Measurements from ENCODE around the gene STXBP5. TPM values are rescaled to one million over a fixed set of nuclear protein-coding genes. Genes with fewer than 3 reads are reported as not detected.

The STXBP5 gene
- total RNA-seq, 3 donors from 2014 or later (not counting 1 experiment from before 2014, with no cell fraction given), result 22.9 to 43.9 (median 35.9) TPM

DNA sequence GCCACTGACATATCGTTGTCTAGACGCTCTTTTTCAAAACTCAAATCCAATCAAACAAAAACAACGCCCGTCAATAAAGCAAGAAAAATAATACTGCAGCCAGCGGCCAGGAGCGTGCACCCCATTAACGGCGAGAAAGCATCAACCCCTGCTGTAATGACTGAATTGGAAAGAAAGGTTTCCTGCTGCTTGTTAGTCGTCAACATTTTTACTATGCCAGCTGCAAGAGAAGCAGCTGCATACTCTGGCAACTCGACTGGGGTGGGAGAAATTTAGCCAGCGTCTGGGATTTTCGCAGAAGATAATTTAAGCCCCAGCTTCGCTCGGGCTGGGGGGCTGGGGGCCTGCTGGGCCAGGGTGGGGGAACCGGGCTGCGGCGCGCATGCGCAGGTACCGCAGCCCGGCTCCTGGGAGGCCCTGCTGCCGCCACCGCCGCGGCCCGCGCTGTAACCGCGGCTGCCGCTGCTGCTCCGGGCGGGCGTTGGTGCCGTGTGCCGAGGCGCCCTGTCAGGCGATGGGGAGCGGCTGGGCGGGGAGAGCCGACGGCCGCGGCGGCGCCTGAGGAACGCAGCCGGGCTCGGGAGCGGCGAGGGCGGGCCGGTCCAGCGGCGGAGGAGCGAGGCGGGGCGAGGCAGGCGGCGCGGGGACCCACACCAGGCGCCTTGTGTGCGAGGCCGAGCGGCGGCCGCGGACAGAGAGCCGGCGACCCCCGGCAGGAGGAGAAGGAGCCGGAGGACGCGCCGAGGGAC is 732 bp upstream of the STXBP5 start:
- TF ChIP-seq, protein P1, sequence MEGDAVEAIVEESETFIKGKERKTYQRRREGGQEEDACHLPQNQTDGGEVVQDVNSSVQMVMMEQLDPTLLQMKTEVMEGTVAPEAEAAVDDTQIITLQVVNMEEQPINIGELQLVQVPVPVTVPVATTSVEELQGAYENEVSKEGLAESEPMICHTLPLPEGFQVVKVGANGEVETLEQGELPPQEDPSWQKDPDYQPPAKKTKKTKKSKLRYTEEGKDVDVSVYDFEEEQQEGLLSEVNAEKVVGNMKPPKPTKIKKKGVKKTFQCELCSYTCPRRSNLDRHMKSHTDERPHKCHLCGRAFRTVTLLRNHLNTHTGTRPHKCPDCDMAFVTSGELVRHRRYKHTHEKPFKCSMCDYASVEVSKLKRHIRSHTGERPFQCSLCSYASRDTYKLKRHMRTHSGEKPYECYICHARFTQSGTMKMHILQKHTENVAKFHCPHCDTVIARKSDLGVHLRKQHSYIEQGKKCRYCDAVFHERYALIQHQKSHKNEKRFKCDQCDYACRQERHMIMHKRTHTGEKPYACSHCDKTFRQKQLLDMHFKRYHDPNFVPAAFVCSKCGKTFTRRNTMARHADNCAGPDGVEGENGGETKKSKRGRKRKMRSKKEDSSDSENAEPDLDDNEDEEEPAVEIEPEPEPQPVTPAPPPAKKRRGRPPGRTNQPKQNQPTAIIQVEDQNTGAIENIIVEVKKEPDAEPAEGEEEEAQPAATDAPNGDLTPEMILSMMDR (IDR thresholded peaks at IDR 0.05), result no peak
- under 1% methylated on average over 74 of the region's 74 CpGs for WGBS (ENCODE audit: insufficient coverage)
- H3K4me1 Mint-ChIP-seq, result peaks cover 36 to 41% of the 10 kb centered on the region in 2 donors

DNA sequence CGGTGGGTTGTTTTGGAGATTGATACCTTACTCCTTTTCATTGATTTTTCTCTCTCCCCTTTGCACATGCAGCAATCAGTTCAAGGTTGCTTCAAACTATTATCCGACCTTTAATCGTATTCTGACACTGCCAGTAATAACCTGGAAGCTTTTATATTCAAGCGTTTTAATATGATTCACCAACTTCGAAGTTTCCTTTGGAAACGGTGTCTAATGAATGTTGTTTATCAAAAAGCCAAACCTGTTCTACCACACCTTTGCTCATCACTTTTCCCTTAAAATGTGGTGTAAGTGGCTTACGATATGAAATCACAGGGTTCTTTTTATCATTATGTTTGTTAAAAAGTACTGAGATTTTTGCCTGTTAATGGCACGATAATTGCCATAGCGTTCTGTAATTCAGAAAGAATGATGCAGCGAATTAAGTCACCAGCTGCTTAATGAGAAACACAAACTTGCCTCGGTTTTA is 660 bp downstream of the STXBP5 start:
- peak overlapping the region; percentile 75 for H3K27ac ChIP-seq (ENCODE audit: low read length)
- H3K27me3 Mint-ChIP-seq (ENCODE audit: low read depth in 2 of 2), result no peaks in the 10 kb centered on the region
- ATAC-seq, result no peak
- peaks cover 41 to 46% of the 10 kb centered on the region in 2 donors for H3K4me1 Mint-ChIP-seq
- peak overlapping the region; percentile 93 for H3K4me3 Mint-ChIP-seq
- no peaks in the 10 kb centered on the region for H3K36me3 Mint-ChIP-seq
- peak overlapping the region; percentile 91 for H3K4me3 ChIP-seq (ENCODE audit: low read length)
- H3K4me1 ChIP-seq (ENCODE audit: control insufficient read depth, insufficient read depth, low read length), result peaks cover 11% of the 10 kb centered on the region
- no peaks in the 10 kb centered on the region for H3K9me3 Mint-ChIP-seq
- H3K27ac Mint-ChIP-seq, result peak overlapping the region; percentile 88 to 92
- TF ChIP-seq, protein P1 (IDR thresholded peaks at IDR 0.05), result no peak
- H3K27me3 ChIP-seq (ENCODE audit: control insufficient read depth, insufficient read depth, low read length), result no peaks in the 10 kb centered on the region
- H3K9me3 ChIP-seq (ENCODE audit: control insufficient read depth, insufficient read depth, low read length), result no peaks in the 10 kb centered on the region
- 4% methylated on average over 7 of the region's 11 CpGs for WGBS (ENCODE audit: insufficient coverage)
- peak in 1 of 2 donors; percentile 22 for DNase-seq
- no peaks in the 10 kb centered on the region for H3K36me3 ChIP-seq (ENCODE audit: control insufficient read depth, insufficient read depth, low read length)
- intact Hi-C loops (cut with micrococcal nuclease), result loop anchor here (10.0 kb wide), 1 partner anchor 120 kb away; no protein-coding TSS in a partner anchor

More for the DNA sequence above, 732 bp upstream of the STXBP5 start:
- intact Hi-C loops (cut with micrococcal nuclease), result loop anchor here (10.0 kb wide), 1 partner anchor 121 kb away; no protein-coding TSS in a partner anchor
- Histone ChIP-seq H3K36me3 (ENCODE audit: control insufficient read depth, insufficient read depth, low read length) (no peaks in the 10 kb centered on the region), H3K27ac (ENCODE audit: low read length) (peak overlapping the region; percentile 89), H3K27me3 (ENCODE audit: control insufficient read depth, insufficient read depth, low read length) (no peaks in the 10 kb centered on the region), H3K4me1 (ENCODE audit: control insufficient read depth, insufficient read depth, low read length) (peaks cover 11% of the 10 kb centered on the region), H3K4me3 (ENCODE audit: low read length) (peak overlapping the region; percentile 87), H3K9me3 (ENCODE audit: control insufficient read depth, insufficient read depth, low read length) (no peaks in the 10 kb centered on the region)
- DNase-seq (peak; percentile 68 to 92), ATAC-seq (peak; percentile 59 to 73 (median 65))
- Mint-ChIP-seq H3K36me3 (no peaks in the 10 kb centered on the region), H3K27ac (peak overlapping the region; percentile 92), H3K9me3 (no peaks in the 10 kb centered on the region), H3K27me3 (ENCODE audit: low read depth in 2 of 2) (peaks cover 0 to 3% of the 10 kb centered on the region in 2 donors), H3K4me3 (peak overlapping the region; percentile 95)

DNA sequence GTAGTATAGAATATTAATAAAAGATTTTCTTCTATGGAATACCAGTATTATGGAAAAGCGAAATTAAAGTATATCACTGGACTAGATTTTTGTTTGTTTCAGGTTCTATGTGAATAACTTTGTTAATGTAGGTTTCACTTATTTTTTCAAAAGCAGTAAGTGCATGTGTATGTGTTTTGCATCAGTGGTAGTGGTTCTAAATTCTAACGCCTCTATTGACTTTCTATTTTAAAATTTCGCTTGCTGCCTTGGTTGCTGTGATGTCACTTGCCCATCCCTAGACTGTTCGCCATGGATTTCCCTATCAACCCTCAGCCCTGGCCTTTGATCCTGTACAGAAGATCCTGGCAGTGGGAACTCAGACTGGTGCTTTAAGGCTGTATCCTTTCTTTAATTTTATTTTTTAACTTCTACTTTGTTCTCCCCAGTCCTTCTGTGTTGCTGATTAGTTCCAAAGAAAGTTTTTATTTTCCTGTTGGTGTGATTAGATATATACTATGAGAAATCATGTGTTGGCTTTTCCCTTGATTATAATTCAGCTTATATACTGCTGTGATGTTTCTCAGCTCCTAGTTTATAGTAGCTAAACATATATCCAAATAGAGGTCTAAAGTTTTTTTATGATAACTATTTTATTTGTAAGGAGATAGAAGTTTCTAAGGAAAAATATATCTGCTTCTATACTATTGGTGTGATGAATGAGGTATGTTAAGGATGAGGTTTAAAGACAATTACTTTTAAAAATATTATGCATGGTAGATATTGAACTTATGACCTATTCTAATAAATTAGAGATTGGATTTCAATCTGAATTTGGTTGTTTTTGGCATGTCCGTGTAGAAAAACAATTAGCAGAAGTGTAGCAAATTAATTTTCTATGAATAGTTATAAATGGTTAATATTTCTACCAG is 1.7 kb downstream of the STXBP5 start:
- 42% methylated on average over 5 of the region's 5 CpGs for WGBS (ENCODE audit: insufficient coverage)
- ATAC-seq, result no peak
- H3K27ac ChIP-seq (ENCODE audit: low read length), result no peak overlapping the region
- DNase-seq, result peak in 1 of 2 donors; percentile 23
- peaks cover 43 to 48% of the 10 kb centered on the region in 2 donors for H3K4me1 Mint-ChIP-seq
- no peak overlapping the region for H3K4me3 ChIP-seq (ENCODE audit: low read length)
- H3K27me3 Mint-ChIP-seq (ENCODE audit: low read depth in 2 of 2), result no peaks in the 10 kb centered on the region
- TF ChIP-seq, protein P1 (IDR thresholded peaks at IDR 0.05), result no peak
- no peaks in the 10 kb centered on the region for H3K36me3 Mint-ChIP-seq
- peak overlapping the region; percentile 88 to 92 for H3K27ac Mint-ChIP-seq
- peak overlapping the region; percentile 93 for H3K4me3 Mint-ChIP-seq
- H3K9me3 ChIP-seq (ENCODE audit: control insufficient read depth, insufficient read depth, low read length), result no peaks in the 10 kb centered on the region
- no peaks in the 10 kb centered on the region for H3K36me3 ChIP-seq (ENCODE audit: control insufficient read depth, insufficient read depth, low read length)
- intact Hi-C loops (cut with micrococcal nuclease), result loop anchor here (10.0 kb wide), 1 partner anchor 119 kb away; no protein-coding TSS in a partner anchor
- H3K4me1 ChIP-seq (ENCODE audit: control insufficient read depth, insufficient read depth, low read length), result peaks cover 11% of the 10 kb centered on the region
- H3K9me3 Mint-ChIP-seq, result no peaks in the 10 kb centered on the region
- no peaks in the 10 kb centered on the region for H3K27me3 ChIP-seq (ENCODE audit: control insufficient read depth, insufficient read depth, low read length)
